Dermis microvascular lymphatic vessel endothelial cell (primary cell): ENCODE data around the gene ELMOD3. TPM values are rescaled to one million over a fixed set of nuclear protein-coding genes. Genes with fewer than 3 reads are reported as not detected.
A peak's percentile ranks its signal among the peaks of the same experiment; 100 is the strongest.
"Not testable (repeated sequence)": the region's sequence is repeated elsewhere in the genome, so short reads cannot be mapped to it uniquely, and the experiment has no call there.

Experiments used
- DNase-seq, 2 donors: peaks; one replicate each; pipeline versions ENCODE4 v3.0.0 to v3.0.0-alpha.2; 2010; ENCODE audit warnings: low read depth in 2 of 2
- total RNA-seq: library from RNA; depleted of rRNA; stranded (reverse); fragments of >200 nt; gene quantifications from 2 replicates; pipeline ENCODE4 v1.2.1, GENCODE V29; 2014

ELMOD3 gene
- 6.9 and 9.6 TPM in 2 replicates for total RNA-seq

GRCh38 chr2:85354286-85355072 lies at the start of gene ELMOD3, which contains the start of gene RETSAT:
ELMOD3 (plus strand) TSS chr2:85354769; CDS start chr2:85357199, 2,430 bp downstream.
RETSAT (minus strand) TSS chr2:85354528; CDS start chr2:85354507, 21 bp downstream.
- peak; percentile 100 for DNase-seq

- no peak for DNase-seq
Measured at GRCh38 chr2:85307527-85307897, 47.1 kb upstream of the ELMOD3 start.

GRCh38 chr2:85308201-85308600 lies 46.4 kb upstream of the ELMOD3 start:
- no peak for DNase-seq

DNA sequence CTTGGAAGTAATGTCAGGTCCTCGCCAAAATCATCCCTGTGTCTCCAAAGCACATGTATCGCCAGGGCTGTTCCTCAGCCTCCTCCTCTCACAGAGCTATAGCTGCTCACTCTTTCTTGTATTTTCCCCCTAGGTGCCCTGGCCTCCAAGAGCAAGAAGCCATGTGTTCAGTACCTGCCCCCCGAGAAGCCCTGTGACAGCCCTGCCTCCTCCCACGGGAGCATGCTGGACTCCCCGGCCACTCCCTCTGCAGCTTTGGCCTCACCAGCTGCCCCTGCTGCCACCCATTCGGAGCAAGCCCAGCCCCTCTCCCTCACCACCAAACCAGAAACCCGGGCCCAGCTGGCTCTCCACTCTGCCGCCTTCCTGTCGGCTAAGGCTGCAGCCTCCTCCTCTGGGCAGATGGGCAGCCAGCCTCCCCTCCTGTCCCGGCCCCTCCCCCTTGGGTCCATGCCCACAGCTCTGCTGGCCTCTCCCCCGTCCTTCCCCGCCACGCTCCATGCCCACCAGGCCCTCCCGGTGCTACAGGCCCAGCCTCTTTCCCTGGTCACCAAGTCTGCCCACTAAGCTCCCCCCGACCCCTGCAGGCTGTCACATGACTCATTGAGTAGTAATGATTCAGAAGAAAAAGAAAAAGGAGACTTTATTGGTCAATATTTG lies 45.5 kb upstream of the ELMOD3 start:
- peak in 1 of 2 donors; percentile 50 for DNase-seq

- DNase-seq: no peak
Measured at GRCh38 chr2:85309699-85310321, 44.8 kb upstream of the ELMOD3 start.

- DNase-seq: no peak
Measured at GRCh38 chr2:85310330-85310729, 44.2 kb upstream of the ELMOD3 start.

DNA sequence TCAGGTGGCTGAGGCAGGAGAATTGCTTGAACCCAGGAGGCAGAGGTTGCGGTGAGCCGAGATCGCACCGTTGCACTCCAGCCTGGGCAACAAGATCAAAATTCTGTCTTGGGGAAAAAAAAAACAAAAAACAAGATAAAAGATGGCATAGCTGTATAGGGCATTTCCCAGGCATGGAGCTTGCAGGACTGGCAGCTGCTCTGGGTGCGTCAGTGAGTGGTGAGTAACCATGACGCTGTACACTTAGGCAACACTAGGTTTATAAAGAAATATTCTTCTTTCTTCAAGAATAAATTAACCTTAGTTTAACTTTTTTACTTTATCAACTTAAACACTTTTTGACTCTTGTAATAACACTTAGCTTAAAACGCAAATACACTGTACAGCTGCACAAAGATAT lies 42.2 kb upstream of the ELMOD3 start:
- no peak for DNase-seq

GRCh38 chr2:85314884-85315242 lies 39.7 kb upstream of the ELMOD3 start:
- DNase-seq: no peak

GRCh38 chr2:85315921-85316320 lies 38.6 kb upstream of the ELMOD3 start:
- DNase-seq: not testable (repeated sequence)

DNA sequence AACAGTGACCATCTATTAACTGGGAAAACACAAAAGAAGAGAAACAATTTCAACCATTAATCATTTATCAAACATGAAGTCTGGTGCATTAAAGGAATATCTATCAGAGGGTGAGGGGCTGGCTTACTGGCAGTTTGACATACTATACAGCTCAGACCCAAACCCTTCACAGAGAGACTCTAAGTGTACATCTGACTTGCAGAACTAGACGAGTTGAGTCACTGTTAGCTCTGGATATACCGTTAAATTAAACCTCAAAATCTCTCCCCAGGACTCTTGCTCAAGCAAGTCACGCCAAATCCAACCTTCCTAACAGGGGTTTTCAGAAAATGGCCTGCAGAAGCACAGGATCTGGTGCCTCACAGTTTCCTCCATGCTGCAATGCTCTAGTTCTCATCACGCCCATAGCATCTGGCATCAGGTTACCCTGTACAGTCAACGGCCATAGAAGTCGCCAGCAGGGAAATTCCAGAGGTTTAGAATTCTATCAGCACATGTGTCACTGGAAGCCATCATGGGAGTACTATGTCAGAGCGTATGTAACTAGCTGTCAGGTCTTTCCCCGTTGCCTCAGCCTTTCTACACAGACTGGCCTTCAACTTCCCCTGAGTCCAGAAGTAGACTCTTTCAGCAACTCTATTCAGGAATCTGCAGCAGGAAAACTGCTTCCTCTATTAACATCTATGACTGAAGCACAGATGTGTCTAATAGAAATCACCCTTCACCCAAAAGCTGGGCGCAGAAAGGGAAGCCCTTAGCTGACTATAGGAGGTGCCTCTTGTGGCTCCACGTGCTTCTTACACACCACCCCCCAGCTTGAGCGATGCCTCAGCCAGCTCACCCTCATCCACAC lies 36.1 kb upstream of the ELMOD3 start:
- DNase-seq: peak; percentile 30 to 56

DNA sequence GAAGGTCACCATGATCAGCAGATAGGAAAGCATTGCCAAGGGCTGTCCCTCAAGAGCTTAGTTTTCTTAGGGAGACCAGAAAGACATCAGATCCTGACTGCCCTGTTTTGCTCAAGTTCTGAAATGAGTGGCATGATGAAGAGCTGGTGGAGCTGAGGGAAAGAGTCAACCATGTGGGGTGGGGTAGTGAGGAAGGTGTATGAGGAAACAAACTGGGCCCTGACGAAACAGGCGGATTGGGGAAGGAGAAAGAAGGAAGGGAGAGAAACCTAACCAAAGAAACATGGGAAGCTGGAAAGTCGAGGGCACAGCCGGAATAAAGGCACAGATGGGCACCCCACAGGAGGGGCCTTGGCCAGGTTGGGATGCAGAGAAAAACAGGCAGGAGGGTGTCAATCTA lies 34.8 kb upstream of the ELMOD3 start:
- DNase-seq: no peak

GRCh38 chr2:85323351-85323987 lies 31.1 kb upstream of the ELMOD3 start:
- no peak for DNase-seq

DNA sequence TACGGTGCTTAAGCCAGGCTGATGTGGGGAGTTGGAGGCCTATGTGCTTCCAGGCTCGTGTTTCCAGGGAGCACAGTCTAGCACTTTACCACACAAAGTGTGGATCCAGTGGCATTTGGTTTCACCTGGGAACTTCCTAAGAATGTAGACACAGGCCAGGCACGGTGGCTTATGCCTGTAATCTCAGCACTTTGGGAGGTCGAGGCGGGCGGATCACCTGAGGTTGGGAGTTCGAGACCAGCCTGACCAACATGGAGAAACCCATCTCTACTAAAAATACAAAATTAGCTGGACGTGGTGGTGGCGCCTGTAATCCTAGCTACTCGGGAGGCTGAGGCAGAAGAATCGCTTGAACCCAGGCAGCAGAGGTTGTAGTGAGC lies 30.6 kb upstream of the ELMOD3 start:
- not testable (repeated sequence) for DNase-seq

DNA sequence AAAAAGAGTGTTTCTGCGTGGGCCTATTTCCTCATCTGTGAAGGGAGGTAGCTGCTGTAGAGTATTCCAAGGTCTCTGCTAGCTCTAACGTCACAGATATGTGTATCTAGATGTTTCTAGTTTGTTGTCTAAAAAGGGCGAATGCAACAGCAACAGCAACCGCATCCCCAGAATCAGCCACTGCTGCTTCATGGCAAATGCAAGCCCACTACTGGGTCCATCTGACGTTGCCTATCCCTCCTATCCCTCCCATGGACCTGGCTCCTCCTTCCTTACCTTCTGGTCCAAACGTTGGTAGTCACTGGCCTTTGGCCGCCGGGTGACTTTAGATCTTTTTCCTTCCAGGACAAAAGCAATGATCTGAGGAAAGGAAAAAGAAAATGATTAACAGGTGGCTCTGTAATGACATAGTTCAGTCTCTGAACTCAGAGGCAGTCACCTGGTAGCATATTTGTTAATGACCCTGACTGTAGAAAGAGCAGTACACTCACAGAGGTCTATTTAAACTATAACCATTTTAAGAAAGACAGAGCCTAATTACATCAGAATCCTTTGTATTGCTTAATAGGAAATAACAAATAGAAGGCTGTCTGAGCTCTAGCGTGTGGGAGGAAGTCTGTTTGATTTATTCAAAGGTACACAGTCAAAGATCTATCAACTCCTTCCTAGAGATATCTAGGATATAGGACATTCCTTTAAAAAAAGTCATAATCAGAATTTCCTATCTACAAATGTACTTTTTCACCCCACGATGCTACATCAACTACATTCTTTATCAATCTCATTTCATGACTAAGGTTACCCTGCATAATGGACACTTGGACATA lies 29.7 kb upstream of the ELMOD3 start:
- DNase-seq: peak in 1 of 2 donors; percentile 58

- no peak for DNase-seq
Measured at GRCh38 chr2:85325466-85325811, 29.1 kb upstream of the ELMOD3 start.

- DNase-seq: peak in 1 of 2 donors; percentile 31
Measured at GRCh38 chr2:85326406-85327159, 28.0 kb upstream of the ELMOD3 start.

DNA sequence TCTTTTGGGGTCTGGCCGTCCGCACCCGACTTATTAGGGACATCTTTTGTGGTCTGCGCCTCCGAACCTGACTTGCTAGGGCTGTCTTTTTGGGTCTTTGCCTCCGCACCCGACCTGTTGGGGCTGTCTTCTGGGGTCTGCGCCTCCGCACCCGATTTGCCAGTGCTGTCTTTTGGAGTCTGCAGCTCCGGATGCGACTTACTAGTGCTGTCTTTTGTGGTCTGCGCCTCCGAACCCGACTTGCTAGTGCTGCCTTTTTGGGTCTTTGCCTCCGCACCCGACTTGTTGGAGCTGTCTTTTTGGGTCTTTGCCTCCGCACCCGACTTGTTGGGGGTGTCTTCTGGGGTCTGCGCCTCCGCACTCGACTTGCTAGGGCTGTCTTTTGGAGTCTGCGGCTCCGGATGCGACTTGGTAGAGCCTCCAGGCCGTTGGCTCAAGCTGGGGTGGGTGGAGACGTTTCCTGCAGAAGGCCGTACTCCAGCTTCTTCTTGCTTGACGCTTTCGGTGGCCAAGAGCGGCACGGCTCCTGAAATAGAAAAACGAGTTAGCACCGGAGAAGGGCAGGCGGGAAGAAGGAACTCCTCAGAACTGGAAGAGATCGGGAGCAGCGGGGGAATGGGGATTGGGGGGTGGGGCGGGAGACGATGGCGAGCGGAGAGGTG lies 27.3 kb upstream of the ELMOD3 start:
- DNase-seq: peak in 1 of 2 donors; percentile 54

- DNase-seq: peak; percentile 60 to 91
Measured at GRCh38 chr2:85327822-85328617, 26.5 kb upstream of the ELMOD3 start, which contains the start of gene TGOLN2. TGOLN2 (minus strand) TSS chr2:85327989; CDS start chr2:85327962, 27 bp downstream.
